HuH-7 (cell line): Measurements from ENCODE around the gene HEY2.
"Not testable (repeated sequence)": the region's sequence is repeated elsewhere in the genome, so short reads cannot be mapped to it uniquely, and the experiment has no call there.

ENCODE experiments used
- DNase-seq: peaks from one replicate; pipeline ENCODE4 v3.0.0; 2011; ENCODE audit warnings: low spot score

Gene HEY2

GRCh38 chr6:125797120-125797885, 47.9 kb downstream of the HEY2 start:
- DNase-seq: no peak

DNA sequence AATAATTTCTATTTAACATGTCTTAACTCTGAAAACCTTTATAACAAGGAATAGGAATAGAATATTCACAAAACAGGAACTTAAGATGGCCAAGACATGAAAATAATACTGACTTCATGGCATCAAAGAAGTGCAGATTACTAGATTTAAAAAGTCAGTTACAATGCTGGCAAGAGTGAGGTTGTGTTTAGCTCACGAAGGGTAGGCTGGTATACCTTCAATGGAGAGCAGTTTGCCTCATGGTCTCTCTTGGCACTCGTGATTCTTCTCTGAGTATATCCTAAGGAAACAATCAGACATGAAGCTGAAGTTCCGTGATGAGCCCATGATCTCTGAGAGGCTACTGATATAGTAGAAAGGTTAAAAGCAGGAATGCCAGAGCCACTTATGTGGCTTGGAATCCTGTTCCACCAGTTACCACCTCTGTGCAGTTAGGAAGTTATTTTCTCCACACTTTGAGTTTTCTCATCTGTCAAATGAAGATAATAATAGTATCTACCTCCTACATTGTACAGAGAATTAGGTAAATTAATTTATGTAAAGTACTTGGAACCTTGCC, 48.5 kb downstream of the HEY2 start:
- no peak for DNase-seq

DNA sequence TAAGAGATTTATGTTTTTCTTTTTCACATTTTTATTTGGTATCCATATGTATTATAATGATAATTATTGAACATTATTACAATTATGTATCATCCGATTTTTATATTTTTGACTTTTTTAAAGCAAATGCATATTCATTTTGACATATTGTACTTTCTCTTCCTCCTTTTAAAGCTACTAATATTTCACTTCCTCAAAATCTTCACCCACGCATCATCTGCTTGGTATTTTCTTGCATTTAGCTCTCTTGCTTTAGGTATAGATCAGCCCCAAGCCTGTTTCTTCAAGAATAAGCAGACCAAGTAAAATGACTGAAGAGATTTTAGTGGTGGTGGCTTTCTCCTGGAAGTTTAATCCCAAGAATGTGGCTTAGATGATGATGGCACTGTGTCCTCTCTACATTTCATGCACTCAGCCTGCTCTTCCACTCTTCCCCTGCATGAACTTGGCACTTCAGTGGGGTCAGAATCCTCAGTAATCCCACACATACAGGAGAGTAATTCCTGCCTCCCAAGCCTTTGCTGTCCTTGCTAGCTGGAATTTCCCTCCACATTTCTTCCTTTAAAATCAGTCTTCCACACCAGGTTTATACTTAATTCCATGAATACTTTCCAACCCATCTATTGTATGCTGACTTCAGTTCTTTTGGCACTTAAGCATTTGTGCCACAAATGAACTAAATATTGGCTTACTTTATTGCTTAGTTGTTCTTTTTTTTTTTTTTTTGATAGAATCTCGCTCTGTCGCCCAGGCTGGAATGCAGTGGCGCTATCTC, 49.5 kb downstream of the HEY2 start:
- no peak for DNase-seq

- DNase-seq: no peak
Observed at GRCh38 chr6:125802383-125802782, 53.0 kb downstream of the HEY2 start.

- no peak for DNase-seq
Observed at GRCh38 chr6:125802943-125803377, 53.5 kb downstream of the HEY2 start.

DNA sequence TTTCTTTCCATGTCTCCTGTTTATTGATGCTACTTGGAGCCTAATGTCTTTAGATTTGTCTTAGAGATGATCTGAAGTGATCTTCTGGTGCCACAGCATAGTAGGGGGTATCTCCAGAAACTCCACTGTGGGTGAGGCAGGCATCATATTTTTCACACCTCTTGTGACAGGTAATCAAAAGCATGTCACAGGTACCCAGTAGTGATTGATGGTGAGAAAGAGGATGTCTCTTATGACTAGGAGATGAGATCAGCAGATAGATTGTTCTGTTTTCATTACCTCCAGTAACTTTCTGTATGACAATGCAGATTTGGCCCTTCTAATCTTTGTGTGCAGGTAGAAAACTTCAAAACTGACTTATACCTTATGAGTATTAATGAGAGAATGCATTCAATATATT, 54.8 kb downstream of the HEY2 start:
- no peak for DNase-seq

DNA sequence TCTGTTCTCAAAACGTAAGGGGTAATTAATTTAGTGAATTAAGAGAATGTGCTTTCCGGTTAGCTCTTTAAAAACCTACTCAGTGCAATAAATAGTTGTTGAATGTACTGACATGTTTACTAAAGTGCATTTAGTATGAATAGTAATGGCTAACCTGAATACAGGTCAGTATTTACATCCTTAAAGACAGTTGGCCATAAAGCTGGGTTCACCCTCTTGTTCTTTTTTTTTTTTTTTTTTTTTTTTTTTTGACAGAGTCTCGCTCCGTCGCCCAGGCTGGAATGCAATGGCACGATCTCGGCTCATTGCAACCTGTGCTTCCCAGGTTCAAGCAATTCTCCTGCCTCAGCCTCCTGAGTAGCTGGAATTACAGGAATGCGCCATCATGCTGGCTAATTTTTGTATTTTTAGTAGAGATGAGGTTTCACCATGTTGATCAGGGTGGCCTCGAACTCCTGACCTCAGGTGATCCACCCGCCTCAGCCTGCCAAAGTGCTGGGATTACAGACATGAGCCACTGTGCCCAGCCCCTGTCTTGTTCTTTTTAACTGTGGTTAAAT, 55.5 kb downstream of the HEY2 start:
- not testable (repeated sequence) for DNase-seq

DNA sequence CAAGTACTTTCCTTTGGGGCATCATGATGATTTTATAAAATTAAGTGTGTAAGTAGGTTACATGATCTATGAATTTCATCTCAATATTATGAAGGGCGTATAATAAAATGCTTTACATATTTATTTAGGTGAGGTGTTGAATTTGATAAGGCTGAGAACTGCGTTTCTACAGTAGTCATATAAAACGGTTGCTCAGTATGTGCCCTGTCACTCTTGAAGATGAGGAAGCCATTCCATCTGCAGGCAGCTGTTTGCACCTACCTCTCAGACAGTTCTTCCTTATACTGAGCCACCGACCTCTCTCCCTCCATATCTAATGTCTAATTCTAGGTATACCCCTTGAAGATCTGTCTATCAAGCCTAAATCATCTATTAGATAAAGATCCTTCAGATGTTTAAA, 57.4 kb downstream of the HEY2 start:
- no peak for DNase-seq

GRCh38 chr6:125807293-125807692, 57.9 kb downstream of the HEY2 start:
- no peak for DNase-seq

DNA sequence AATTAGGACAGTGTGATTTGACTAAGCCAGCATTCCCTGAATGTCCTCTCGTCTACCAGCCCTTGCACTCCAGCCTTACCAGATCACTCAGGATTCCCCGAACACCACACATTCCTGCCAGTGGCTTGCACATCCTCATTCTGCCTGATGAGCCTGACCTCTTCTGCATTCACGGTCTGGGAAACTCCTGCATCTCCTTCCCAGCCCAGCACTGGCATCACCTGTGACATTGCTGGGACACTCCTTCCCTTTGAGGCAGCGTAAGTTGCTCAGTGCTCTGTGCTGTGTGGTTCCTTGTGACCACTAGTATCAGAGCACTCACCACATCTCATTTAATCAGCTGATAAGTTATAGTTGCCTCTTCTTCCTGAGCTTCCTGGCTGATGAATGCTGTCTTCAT, 58.6 kb downstream of the HEY2 start:
- no peak for DNase-seq

DNA sequence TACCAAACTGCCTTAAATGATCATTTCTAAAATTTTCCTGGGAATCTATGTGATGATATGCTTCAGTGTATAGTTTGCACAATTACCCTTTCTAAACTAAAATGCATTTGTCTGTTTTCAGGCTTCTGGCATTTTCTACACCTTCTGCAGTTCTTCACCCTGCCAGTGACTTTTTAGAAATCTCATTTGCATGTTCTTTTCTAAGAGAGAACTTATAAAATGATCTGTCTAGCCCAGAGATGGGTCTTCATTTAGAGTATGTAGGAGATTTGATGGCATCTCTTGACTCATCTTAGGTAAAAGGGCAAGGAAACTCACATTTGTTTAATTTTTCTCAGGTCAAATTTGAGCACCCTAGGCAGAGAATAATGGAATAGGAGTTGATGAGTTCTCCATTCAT, 59.2 kb downstream of the HEY2 start:
- no peak for DNase-seq

GRCh38 chr6:125809570-125810170, 60.2 kb downstream of the HEY2 start:
- DNase-seq: no peak

DNA sequence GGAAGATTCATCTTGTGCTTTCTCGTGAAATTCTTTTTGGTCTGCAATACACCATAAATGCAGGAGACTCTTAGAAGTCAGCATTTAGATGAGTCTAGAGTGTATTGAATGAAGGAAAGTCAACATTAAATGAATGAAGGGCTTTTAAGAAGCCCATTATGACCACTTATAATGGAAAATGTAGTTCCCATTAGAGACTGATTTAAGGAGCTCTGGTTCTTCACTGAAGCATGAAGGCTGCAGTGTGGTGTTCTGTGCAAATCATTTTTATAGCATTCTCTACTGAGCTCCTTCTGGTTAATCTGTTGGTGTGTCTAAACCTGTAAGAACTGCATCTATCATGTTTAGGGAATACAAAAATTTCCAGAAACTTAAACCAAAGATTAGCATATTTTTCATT, 61.0 kb downstream of the HEY2 start:
- DNase-seq: no peak
